Mucosa of stomach (tissue), 1 donor: ENCODE data around the gene MUC4.
"Not testable (repeated sequence)": the region's sequence is repeated elsewhere in the genome, so short reads cannot be mapped to it uniquely, and the experiment has no call there.

ENCODE experiments used
- H3K27me3 ChIP-seq: one replicate; pipeline ENCODE4 v1.7.0; 2013; ENCODE audit warnings: mild to moderate bottlenecking, low read length; ENCODE audit not compliant: control insufficient read depth, insufficient read depth
- H3K36me3 ChIP-seq: one replicate; pipeline ENCODE4 v1.7.0; 2013; ENCODE audit warnings: low read length; ENCODE audit not compliant: control insufficient read depth, insufficient read depth
- H3K4me1 ChIP-seq: one replicate; pipeline ENCODE4 v1.7.0; 2013; ENCODE audit warnings: mild to moderate bottlenecking, low read length; ENCODE audit not compliant: control insufficient read depth, insufficient read depth
- H3K4me3 ChIP-seq: one replicate; pipeline ENCODE4 v1.7.0; 2013; ENCODE audit warnings: low read length
- H3K9ac ChIP-seq: one replicate; pipeline ENCODE4 v1.7.0; 2013; ENCODE audit warnings: mild to moderate bottlenecking, low read length, moderate library complexity
- H3K9me3 ChIP-seq: one replicate; pipeline ENCODE4 v1.7.0; 2013; ENCODE audit warnings: mild to moderate bottlenecking, low read length, moderate library complexity; ENCODE audit not compliant: control insufficient read depth
- donor health status: Pancreatic carcinoma.

Gene MUC4

GRCh38 chr3:195817578-195818135 is 5.9 kb upstream of the MUC4 start:
- no peaks in the 10 kb centered on the region for H3K4me1 ChIP-seq
- H3K36me3 ChIP-seq: no peaks in the 10 kb centered on the region
- H3K9ac ChIP-seq: no peak overlapping the region
- H3K9me3 ChIP-seq: no peaks in the 10 kb centered on the region
- no peak overlapping the region for H3K4me3 ChIP-seq
- H3K27me3 ChIP-seq: peaks cover 47% of the 10 kb centered on the region

- H3K27me3 ChIP-seq: peaks cover 46% of the 10 kb centered on the region
- H3K36me3 ChIP-seq, H3K9ac ChIP-seq, H3K4me1 ChIP-seq, H3K9me3 ChIP-seq, H3K4me3 ChIP-seq: not testable (repeated sequence)
These were observed 4.7 kb upstream of the MUC4 start for GRCh38 chr3:195816276-195816913.

- Histone ChIP-seq H3K4me1 (peaks cover 9% of the 10 kb centered on the region), H3K27me3 (peaks cover 42% of the 10 kb centered on the region), H3K36me3 (no peaks in the 10 kb centered on the region), H3K9ac (no peak overlapping the region), H3K4me3 (no peak overlapping the region), H3K9me3 (no peaks in the 10 kb centered on the region)
These were observed 3.5 kb upstream of the MUC4 start for GRCh38 chr3:195815169-195815771.

- H3K4me3 ChIP-seq: no peak overlapping the region
- H3K9me3 ChIP-seq: no peaks in the 10 kb centered on the region
- peaks cover 43% of the 10 kb centered on the region for H3K27me3 ChIP-seq
- H3K4me1 ChIP-seq: peaks cover 9% of the 10 kb centered on the region
- H3K9ac ChIP-seq: no peak overlapping the region
- H3K36me3 ChIP-seq: no peaks in the 10 kb centered on the region
These were observed 2.3 kb upstream of the MUC4 start for GRCh38 chr3:195813916-195814640.

GRCh38 chr3:195812366-195812765 is 637 bp upstream of the MUC4 start:
- H3K4me3 ChIP-seq: no peak overlapping the region
- H3K36me3 ChIP-seq: no peaks in the 10 kb centered on the region
- H3K9me3 ChIP-seq: no peaks in the 10 kb centered on the region
- no peak overlapping the region for H3K9ac ChIP-seq
- peaks cover 9% of the 10 kb centered on the region for H3K4me1 ChIP-seq
- H3K27me3 ChIP-seq: peaks cover 43% of the 10 kb centered on the region

GRCh38 chr3:195810455-195810845 is 1.3 kb downstream of the MUC4 start:
- Histone ChIP-seq H3K9ac (no peak overlapping the region), H3K9me3 (no peaks in the 10 kb centered on the region), H3K27me3 (peaks cover 47% of the 10 kb centered on the region)

GRCh38 chr3:195809796-195810454 is 1.8 kb downstream of the MUC4 start:
- H3K9me3 ChIP-seq: no peaks in the 10 kb centered on the region
- no peak overlapping the region for H3K9ac ChIP-seq
- H3K4me3 ChIP-seq: no peak overlapping the region

More at GRCh38 chr3:195810455-195810845, 1.3 kb downstream of the MUC4 start:
- no peaks in the 10 kb centered on the region for H3K36me3 ChIP-seq
- peaks cover 9% of the 10 kb centered on the region for H3K4me1 ChIP-seq
- H3K4me3 ChIP-seq: no peak overlapping the region

GRCh38 chr3:195809291-195809785 is 2.4 kb downstream of the MUC4 start:
- no peak overlapping the region for H3K9ac ChIP-seq
- H3K27me3 ChIP-seq: peaks cover 39% of the 10 kb centered on the region
- H3K4me1 ChIP-seq: peaks cover 20% of the 10 kb centered on the region
- no peaks in the 10 kb centered on the region for H3K9me3 ChIP-seq
- H3K36me3 ChIP-seq: no peaks in the 10 kb centered on the region
- H3K4me3 ChIP-seq: no peak overlapping the region

More at GRCh38 chr3:195809796-195810454, 1.8 kb downstream of the MUC4 start:
- Histone ChIP-seq H3K27me3 (peaks cover 43% of the 10 kb centered on the region), H3K4me1 (peaks cover 15% of the 10 kb centered on the region), H3K36me3 (no peaks in the 10 kb centered on the region)

GRCh38 chr3:195808741-195809290 is 2.9 kb downstream of the MUC4 start:
- H3K27me3 ChIP-seq: peaks cover 34% of the 10 kb centered on the region
- no peaks in the 10 kb centered on the region for H3K36me3 ChIP-seq
- H3K4me1 ChIP-seq: peaks cover 26% of the 10 kb centered on the region
- no peak overlapping the region for H3K4me3 ChIP-seq
- H3K9me3 ChIP-seq: no peaks in the 10 kb centered on the region
- H3K9ac ChIP-seq: no peak overlapping the region

GRCh38 chr3:195807681-195808121 is 4.0 kb downstream of the MUC4 start:
- H3K4me3 ChIP-seq: no peak overlapping the region
- peaks cover 28% of the 10 kb centered on the region for H3K27me3 ChIP-seq
- H3K9ac ChIP-seq: no peak overlapping the region
- no peaks in the 10 kb centered on the region for H3K36me3 ChIP-seq
- H3K4me1 ChIP-seq: peaks cover 37% of the 10 kb centered on the region
- H3K9me3 ChIP-seq: no peaks in the 10 kb centered on the region

- Histone ChIP-seq H3K9me3 (no peaks in the 10 kb centered on the region), H3K4me3 (no peak overlapping the region), H3K9ac (no peak overlapping the region), H3K4me1 (peaks cover 40% of the 10 kb centered on the region), H3K36me3 (no peaks in the 10 kb centered on the region), H3K27me3 (peaks cover 28% of the 10 kb centered on the region)
These were observed 4.9 kb downstream of the MUC4 start for GRCh38 chr3:195806916-195807231.
